H1 (cell line): ENCODE measurements around the gene IDUA. TPM values are rescaled to one million over a fixed set of nuclear protein-coding genes. Genes with fewer than 3 reads are reported as not detected.

Experiments used
- RAD21 ChIP-seq, 2 experiments: IDR thresholded peaks in 1 of 2; conservative IDR thresholded peaks in 1 of 2; 2 replicates each; pipeline ENCODE4 v1.6.1; 2011; ENCODE audit warnings: low read depth in 2 of 2, low read length in 2 of 2, improper control_type of control experiment in 1 of 2, inconsistent platforms in 1 of 2, mild to moderate bottlenecking in 1 of 2, moderate library complexity in 1 of 2
- SRF ChIP-seq: IDR thresholded peaks from 2 replicates; pipeline ENCODE4 v1.6.1; 2011; ENCODE audit warnings: mild to moderate bottlenecking, low read depth, low read length, moderate library complexity
- polyA plus RNA-seq, 7 experiments: library from polyadenylated mRNA; depleted of rRNA in 3 of 7; stranded (reverse) in 5 of 7; unstranded in 2 of 7; fragments of >200 nt in 5 of 7; fragments of 200-250 nt in 2 of 7; gene quantifications; 1 replicate in 5 of 7; 2 replicates in 1 of 7; 4 replicates in 1 of 7; pipeline versions ENCODE4 v1.2.1 to v1.2.3, GENCODE V29; 2011 to 2013; ENCODE audit warnings: missing spikeins in 2 of 7, mixed read lengths in 2 of 7
- total RNA-seq: library from RNA; stranded (reverse); fragmentation: NEBNext Ultra II Directional; extraction: Animal tissue kit (Norgen Biotek cat#: 25700); gene quantifications from 2 replicates; pipeline ENCODE4 v1.2.1, GENCODE V29; 2021

IDUA gene
- total and polyA plus RNA-seq, 2 of the 8 experiments (the other 6 are each of a cell fraction or from before 2014, with no cell fraction given): 2.8 to 4.8 TPM

GRCh38 chr4:1019729-1020470 is 33.1 kb downstream of the IDUA start (continued):
- no peak for TF ChIP-seq RAD21 (IDR thresholded peaks at IDR 0.05 in 1 of 2, conservative IDR thresholded peaks at IDR 0.05 in 1 of 2; ENCODE audit: low read depth in 2 of 2, low read length in 2 of 2)
- no peak for TF ChIP-seq SRF
